Prostate gland (tissue), 2 donors: ENCODE measurements around the gene MRGPRX2.

Experiments
- POLR2AphosphoS5 ChIP-seq: sonication (generic); formaldehyde crosslinking; IDR thresholded peaks from one replicate; pipeline ENCODE4 v1.6.1; 2017; ENCODE audit warnings: antibody characterized with exemption
- TF ChIP-seq, protein P1 (sequence below), 4 experiments: fragments of 200-600 bp in 2 of 4; fragments of 450-650 bp in 2 of 4; sonication (generic) in 2 of 4; IDR thresholded peaks; 1 replicate in 3 of 4; 2 replicates in 1 of 4; pipeline ENCODE4 v1.5.1; 2016 to 2019; ENCODE audit warnings: antibody characterized with exemption in 4 of 4, mild to moderate bottlenecking in 2 of 4, moderate library complexity in 2 of 4

- TF ChIP-seq POLR2AphosphoS5, result no peak
- TF ChIP-seq, protein P1, sequence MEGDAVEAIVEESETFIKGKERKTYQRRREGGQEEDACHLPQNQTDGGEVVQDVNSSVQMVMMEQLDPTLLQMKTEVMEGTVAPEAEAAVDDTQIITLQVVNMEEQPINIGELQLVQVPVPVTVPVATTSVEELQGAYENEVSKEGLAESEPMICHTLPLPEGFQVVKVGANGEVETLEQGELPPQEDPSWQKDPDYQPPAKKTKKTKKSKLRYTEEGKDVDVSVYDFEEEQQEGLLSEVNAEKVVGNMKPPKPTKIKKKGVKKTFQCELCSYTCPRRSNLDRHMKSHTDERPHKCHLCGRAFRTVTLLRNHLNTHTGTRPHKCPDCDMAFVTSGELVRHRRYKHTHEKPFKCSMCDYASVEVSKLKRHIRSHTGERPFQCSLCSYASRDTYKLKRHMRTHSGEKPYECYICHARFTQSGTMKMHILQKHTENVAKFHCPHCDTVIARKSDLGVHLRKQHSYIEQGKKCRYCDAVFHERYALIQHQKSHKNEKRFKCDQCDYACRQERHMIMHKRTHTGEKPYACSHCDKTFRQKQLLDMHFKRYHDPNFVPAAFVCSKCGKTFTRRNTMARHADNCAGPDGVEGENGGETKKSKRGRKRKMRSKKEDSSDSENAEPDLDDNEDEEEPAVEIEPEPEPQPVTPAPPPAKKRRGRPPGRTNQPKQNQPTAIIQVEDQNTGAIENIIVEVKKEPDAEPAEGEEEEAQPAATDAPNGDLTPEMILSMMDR (IDR thresholded peaks at IDR 0.05), result no peak
Measured at GRCh38 chr11:19059833-19060232, 684 bp downstream of the MRGPRX2 start.
